ENCODE results near the gene IMPG2.

The IMPG2 gene

GRCh38 chr3:101303089-101303731 lies 17.2 kb downstream of the IMPG2 start:
- peak; percentile 20 to 37 for DNase-seq (ENCODE audit: low read depth in 1 of 2, low spot score in 1 of 2)
- in situ Hi-C loops (cut with HindIII; ENCODE audit: low pct_unique_long_range_greater_than_20kb, low sequenced_read_pairs) = no loop called here
- TF ChIP-seq JUND (IDR thresholded peaks at IDR 0.05; ENCODE audit: low read depth) = no peak

GRCh38 chr3:101300073-101300472 lies 20.3 kb downstream of the IMPG2 start:
- in situ Hi-C loops (cut with HindIII; ENCODE audit: low pct_unique_long_range_greater_than_20kb, low sequenced_read_pairs) = no loop called here
- TF ChIP-seq JUND (IDR thresholded peaks at IDR 0.05; ENCODE audit: low read depth) = no peak
- DNase-seq (ENCODE audit: low read depth in 1 of 2, low spot score in 1 of 2) = no peak

GRCh38 chr3:101292027-101292426 lies 28.3 kb downstream of the IMPG2 start:
- no peak for TF ChIP-seq JUND (IDR thresholded peaks at IDR 0.05; ENCODE audit: low read depth)
- DNase-seq (ENCODE audit: low read depth in 1 of 2, low spot score in 1 of 2) = no peak
- in situ Hi-C loops (cut with HindIII; ENCODE audit: low pct_unique_long_range_greater_than_20kb, low sequenced_read_pairs) = no loop called here

- in situ Hi-C loops (cut with HindIII; ENCODE audit: low pct_unique_long_range_greater_than_20kb, low sequenced_read_pairs) = no loop called here
- no peak for DNase-seq (ENCODE audit: low read depth in 1 of 2, low spot score in 1 of 2)
- TF ChIP-seq JUND (IDR thresholded peaks at IDR 0.05; ENCODE audit: low read depth) = no peak
Measured at GRCh38 chr3:101288294-101288693, 32.1 kb downstream of the IMPG2 start.

DNA sequence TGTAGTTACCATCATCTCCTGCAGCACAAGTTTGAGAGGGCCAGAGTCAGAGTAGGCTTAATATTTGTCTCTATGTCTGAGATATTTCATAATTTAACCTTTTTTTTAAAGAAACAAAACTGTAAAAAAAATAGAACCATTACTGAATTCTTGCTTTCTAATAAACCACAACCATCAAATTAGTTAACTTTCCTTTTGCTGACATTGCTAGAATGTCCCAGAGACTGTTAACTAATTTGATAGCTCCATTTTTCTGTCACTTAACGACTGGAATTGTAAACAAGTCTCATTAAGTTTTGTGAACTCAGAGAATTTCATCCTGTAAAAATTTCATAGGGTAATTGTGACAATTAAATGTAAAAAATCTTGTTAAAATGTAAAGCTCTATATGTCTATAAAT lies 35.6 kb downstream of the IMPG2 start:
- in situ Hi-C loops (cut with HindIII; ENCODE audit: low pct_unique_long_range_greater_than_20kb, low sequenced_read_pairs) = no loop called here
- no peak for DNase-seq (ENCODE audit: low read depth in 1 of 2, low spot score in 1 of 2)
- TF ChIP-seq JUND (IDR thresholded peaks at IDR 0.05; ENCODE audit: low read depth) = no peak

DNA sequence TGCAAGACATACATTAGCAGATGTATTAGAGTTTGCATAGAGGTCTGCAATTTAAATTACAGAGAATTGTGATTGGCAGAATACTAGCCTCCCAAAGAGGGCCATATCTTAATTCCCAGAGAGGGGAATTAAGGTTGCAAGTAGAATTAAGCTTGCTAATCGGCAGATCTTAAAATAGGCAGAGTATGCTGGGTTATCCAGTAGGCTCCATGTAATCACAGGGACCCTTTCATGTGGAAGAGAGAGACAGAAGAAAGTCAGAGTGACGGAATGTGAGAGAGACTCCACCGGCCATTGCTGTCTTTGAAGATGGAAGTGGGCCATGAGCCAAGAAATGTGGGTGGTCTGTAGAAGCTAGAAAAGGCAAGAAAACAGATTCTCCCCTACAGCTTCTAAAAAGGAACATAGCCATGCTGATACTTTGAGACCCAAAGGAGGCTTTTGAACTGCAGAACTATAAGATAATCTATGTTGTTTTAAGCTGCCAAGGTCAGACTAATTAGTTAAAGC lies 38.8 kb downstream of the IMPG2 start:
- no peak for DNase-seq (ENCODE audit: low read depth in 1 of 2, low spot score in 1 of 2)
- in situ Hi-C loops (cut with HindIII; ENCODE audit: low pct_unique_long_range_greater_than_20kb, low sequenced_read_pairs) = no loop called here
- TF ChIP-seq JUND (IDR thresholded peaks at IDR 0.05; ENCODE audit: low read depth) = no peak

DNA sequence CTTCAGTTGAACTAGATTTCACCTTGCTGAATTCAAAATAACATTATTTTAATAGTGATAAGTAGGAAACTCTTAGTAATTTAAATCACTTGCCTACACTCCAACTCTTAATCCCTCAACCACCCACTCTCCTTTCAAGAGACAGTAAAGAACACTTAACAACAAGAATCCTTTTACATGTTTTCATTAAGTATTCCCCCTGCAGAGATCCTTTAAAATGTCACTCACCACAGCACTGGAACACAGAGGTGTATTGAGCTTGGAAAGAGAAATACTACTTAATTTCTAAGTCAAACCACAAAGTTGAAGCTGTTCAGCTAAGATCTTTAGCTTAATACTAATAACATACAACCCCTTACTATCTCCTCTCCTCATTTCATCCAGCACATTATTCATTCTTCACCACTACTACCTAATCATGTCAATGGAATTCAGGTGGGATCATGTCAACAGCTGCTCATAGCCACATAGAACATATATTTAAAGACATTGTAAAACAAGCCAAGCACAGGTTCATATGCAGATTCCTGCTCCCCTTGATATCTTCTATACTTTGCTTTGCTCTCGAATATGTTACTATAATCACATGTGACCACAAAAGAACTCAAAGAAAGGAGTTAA lies 40.5 kb downstream of the IMPG2 start:
- TF ChIP-seq JUND (IDR thresholded peaks at IDR 0.05; ENCODE audit: low read depth) = no peak
- in situ Hi-C loops (cut with HindIII; ENCODE audit: low pct_unique_long_range_greater_than_20kb, low sequenced_read_pairs) = no loop called here
- DNase-seq (ENCODE audit: low read depth in 1 of 2, low spot score in 1 of 2) = no peak

DNA sequence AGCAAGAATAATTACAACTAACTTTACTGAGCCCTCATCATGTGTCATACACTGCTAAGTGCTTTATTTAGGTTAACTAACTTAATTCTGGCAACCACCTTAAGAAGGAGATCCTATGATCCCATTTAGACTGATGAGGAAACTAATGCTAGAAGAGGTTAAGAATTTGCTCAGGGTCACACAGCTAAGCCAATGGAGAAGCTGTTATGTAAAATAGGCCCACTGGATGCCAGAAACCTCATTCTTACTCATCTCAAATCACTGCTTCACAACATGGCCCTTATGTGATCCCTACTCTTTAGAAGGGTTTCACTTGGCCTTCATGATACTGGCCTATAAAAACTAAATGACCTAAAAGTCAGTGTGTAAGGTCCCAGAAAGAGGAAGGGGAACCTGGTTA lies 41.2 kb downstream of the IMPG2 start:
- no peak for DNase-seq (ENCODE audit: low read depth in 1 of 2, low spot score in 1 of 2)
- in situ Hi-C loops (cut with HindIII; ENCODE audit: low pct_unique_long_range_greater_than_20kb, low sequenced_read_pairs) = no loop called here
- TF ChIP-seq JUND (IDR thresholded peaks at IDR 0.05; ENCODE audit: low read depth) = no peak

GRCh38 chr3:101278727-101279126 lies 41.6 kb downstream of the IMPG2 start:
- no peak for DNase-seq (ENCODE audit: low read depth in 1 of 2, low spot score in 1 of 2)
- in situ Hi-C loops (cut with HindIII; ENCODE audit: low pct_unique_long_range_greater_than_20kb, low sequenced_read_pairs) = no loop called here
- no peak for TF ChIP-seq JUND (IDR thresholded peaks at IDR 0.05; ENCODE audit: low read depth)

DNA sequence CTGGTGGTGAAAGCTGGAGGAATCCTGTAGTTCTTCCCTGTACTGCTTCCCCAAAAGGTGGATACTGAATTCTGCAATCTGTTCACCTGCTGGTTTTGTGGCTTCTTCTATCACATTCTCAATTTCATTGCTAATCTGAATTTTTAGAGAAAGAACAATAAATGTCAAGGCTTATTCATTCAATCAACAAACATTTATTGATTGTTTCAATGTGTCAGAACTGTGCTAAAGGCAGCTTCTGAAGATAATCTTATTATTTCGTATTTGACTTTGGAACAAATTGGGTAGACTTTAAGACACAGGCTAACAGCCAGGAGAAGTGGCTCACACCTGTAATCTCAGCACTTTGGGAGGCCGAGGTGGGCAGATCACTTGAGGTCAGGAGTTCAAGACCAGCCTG lies 46.8 kb downstream of the IMPG2 start:
- TF ChIP-seq JUND (IDR thresholded peaks at IDR 0.05; ENCODE audit: low read depth) = no peak
- DNase-seq (ENCODE audit: low read depth in 1 of 2, low spot score in 1 of 2) = no peak
- in situ Hi-C loops (cut with HindIII; ENCODE audit: low pct_unique_long_range_greater_than_20kb, low sequenced_read_pairs) = no loop called here

DNA sequence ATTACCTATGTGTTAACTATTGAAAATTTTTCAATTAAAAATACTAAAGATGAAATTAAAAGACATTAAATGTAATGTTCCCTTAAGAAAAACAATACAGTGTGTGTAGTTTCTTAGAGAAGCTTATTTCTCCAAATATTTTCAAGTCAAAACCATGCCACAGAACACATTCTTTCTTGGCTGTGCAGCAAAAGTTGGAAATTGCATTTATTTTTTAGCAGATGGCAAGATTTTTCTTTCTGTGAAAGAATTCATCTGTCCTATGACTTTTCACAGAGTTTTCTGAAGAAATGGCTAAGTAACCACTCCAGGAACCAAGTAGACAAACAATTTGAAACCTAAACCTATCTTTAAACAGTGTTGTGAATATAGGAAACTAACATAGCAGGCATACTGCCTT lies 47.2 kb downstream of the IMPG2 start:
- in situ Hi-C loops (cut with HindIII; ENCODE audit: low pct_unique_long_range_greater_than_20kb, low sequenced_read_pairs) = no loop called here

GRCh38 chr3:101271728-101272127 lies 48.6 kb downstream of the IMPG2 start:
- no peak for DNase-seq (ENCODE audit: low read depth in 1 of 2, low spot score in 1 of 2)
- in situ Hi-C loops (cut with HindIII; ENCODE audit: low pct_unique_long_range_greater_than_20kb, low sequenced_read_pairs) = no loop called here
- no peak for TF ChIP-seq JUND (IDR thresholded peaks at IDR 0.05; ENCODE audit: low read depth)

More for the DNA sequence above, 47.2 kb downstream of the IMPG2 start:
- TF ChIP-seq JUND (IDR thresholded peaks at IDR 0.05; ENCODE audit: low read depth) = no peak
- no peak for DNase-seq (ENCODE audit: low read depth in 1 of 2, low spot score in 1 of 2)

DNA sequence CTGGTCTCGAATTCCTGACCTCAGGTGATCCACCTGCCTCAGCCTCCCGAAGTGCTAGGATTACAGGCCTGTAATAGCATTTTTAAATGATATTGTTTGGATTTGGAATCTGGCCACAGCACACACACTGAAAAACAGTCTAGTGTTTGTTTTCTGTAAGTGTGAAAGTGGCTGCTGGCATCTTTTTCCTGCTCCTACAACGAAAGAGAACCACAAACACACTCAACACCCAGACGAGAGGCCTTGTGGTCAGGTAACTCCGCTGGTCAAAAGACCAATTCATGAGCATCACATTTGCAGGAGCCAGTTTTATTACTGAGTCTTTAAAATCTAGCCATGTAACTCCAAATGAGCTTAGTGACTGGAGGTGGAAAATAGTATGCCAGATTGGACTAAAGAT lies 50.2 kb downstream of the IMPG2 start:
- in situ Hi-C loops (cut with HindIII; ENCODE audit: low pct_unique_long_range_greater_than_20kb, low sequenced_read_pairs) = no loop called here
- no peak for TF ChIP-seq JUND (IDR thresholded peaks at IDR 0.05; ENCODE audit: low read depth)
- no peak for DNase-seq (ENCODE audit: low read depth in 1 of 2, low spot score in 1 of 2)
